ENCODE results near the gene CALD1.

The CALD1 gene

DNA sequence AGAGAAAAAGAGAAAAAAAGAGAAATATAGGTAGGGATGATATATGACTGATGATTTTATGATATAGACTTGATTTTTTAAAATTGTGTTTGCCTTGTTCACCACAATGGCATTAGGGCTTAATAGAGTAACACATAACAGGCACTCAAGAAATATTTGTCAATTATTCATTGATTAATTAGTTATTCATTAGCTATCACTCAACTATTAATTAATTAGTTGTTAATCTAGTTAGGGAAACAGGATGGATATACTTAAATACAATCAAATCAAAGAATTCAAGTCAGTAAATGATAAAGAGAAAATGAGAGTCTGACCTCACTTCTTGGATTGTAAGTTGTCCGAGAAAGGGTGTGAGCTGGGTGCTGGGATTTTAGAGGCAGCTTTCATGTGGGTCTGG is 15.1 kb upstream of the CALD1 start:
- DNase-seq (ENCODE audit: low spot score), result no peak

DNA sequence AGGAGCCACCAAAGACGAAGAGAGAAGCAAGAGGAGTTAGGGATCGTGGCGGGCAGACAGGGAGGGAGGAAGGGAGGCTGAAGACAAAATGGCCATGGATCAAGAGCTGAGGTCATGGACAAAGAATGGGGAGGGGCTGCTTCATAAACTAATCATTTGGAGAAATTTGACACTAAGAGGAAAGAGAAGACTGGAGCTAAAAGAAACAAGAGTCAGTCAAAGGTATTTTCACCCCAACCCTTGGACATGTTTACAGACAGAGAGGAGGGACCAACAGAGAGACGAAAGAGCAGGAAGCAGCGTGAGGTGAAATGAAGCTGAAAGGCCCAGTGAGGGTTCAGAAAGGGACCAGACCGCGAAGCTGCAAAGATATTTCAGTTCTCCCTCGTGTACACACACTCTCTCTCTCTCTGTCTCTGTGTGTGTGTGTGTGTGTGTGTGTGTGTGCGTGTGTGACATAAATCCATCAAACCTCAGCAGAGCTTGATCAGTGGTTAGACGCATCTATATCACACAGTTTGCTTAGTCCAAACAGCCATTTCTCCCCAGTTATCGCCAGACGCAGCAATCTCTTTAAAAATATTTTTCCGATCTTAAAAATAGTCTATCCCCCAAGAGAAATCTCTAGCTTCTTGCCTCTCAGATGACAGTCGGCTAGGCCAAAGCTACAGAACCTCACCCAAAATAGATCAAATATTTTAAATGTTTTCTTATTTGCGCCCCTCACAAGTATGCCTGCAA is 12.5 kb upstream of the CALD1 start:
- peak; percentile 73 for DNase-seq (ENCODE audit: low spot score)

DNA sequence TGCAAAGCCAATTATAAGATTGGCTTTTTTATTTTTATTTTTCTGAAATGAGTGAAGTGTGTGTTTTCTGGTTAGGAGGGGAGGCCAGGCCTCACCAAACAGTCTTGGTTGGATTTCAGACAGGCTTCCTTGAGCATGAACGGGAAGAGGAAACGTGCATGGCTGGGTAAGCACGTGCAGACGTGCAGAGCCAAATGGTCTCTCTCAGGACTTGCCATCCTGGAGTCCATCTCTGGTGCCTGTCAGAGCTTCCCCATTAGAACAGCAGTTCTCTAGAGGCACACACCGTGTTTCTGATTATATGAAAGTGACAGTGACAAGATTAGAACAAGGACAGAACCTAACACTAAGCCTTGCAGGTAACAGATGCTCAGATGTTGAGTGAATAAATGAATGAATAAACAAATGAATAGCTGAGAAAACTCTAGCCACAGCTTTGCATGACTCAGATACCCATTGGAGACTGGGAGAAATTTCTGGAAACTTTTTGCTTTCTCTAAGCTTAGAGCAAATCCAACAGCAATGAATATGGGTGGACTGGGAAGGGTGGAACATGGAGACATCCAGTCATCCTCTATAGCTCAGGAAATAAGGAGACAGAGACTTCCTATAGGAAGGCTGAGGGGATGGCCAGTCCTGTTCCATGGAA is 11.8 kb upstream of the CALD1 start:
- DNase-seq (ENCODE audit: low spot score), result peak; percentile 70

DNA sequence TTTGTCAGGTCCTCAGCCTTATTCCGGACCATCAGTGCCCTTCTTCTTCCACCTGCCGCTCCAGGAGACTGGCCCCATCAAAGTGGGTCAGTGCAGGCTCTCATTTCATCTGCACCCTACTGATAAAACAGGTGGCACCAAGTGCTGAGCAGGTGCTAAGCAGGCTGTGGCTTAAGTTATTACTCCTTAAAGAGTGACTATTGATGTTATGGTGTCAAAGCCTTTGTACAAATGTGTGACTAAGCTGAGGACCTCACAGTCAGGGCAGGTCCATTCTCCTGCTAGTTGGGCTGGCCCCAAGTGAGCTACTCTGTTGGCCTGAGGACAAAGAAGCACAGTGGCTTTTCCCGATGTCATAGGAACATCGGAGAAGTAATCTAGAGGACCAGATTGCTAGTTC is 11.2 kb upstream of the CALD1 start:
- no peak for DNase-seq (ENCODE audit: low spot score)

DNA sequence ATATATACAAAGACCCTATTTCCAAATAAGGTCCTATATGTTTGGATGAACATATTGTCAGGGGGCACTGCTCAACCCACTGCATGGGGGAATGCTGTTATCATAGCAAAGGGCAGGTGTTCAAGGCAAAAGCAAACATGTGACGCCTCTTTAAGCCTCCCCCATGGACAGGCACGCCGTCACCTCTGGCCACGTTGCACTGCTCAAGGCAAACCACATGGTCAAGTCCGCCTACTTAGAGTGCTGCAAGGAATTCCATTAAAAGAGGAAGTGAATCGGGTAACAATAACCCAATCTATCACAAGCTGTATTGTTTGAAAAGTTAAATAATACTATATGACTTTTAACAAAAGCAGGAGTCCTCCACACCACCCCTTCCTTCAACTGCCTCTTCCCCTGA is 8.8 kb upstream of the CALD1 start:
- no peak for DNase-seq (ENCODE audit: low spot score)

DNA sequence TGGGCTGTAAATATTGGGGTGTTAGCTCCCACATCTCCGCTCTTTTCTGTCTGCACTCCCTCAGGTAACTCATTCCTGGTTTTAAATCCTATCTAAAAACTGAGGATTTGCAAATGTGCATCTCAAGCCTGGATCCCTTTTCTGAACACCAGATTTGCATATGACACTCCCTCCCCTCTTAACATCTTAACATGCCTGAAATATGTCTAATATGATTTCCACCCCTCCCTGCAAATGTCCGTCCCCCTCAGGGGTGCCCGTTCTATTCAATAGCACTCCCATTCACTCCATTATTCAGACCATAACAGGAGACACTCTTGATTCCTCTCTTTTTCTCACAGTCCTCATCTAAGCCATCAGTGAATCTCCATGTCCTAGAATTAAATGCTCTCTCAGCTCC is 8.3 kb upstream of the CALD1 start:
- DNase-seq (ENCODE audit: low spot score), result no peak

DNA sequence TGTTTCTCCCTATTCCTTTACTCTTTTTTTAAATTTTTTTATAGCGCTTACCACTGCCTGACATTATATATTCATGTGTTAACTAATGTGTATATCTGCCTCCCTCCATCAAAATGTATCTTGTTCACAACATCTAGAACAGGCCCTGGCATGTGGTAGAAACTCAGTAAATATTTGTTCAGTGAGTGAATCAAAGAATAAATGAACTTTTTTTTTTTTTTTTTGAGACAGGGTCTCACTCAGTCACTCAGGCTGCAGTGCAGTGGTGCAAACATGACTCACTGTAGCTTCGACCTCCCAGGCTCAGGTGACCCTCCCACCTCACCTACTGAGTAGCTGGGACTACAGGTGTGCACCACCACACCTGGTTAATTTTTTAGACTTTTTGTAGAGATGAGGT is 7.5 kb upstream of the CALD1 start:
- no peak for DNase-seq (ENCODE audit: low spot score)

DNA sequence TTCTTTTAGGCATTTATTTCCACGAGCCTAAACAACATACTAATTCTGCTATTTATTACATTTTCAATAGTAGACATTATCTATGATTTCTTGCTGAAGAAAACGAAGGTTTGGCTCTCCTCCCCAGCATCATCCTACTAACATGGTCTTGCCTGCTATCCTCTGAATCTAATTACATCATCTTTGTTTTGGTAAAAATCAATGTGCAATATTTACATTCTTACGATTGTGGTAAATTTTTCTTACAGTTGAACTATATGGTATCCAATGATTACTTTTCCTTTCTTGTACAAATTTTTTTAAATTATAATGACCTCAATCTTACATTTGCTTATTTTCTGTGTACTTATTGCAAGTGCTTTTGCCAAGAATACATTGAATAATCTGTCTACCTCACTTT is 7.0 kb upstream of the CALD1 start:
- DNase-seq (ENCODE audit: low spot score), result no peak

DNA sequence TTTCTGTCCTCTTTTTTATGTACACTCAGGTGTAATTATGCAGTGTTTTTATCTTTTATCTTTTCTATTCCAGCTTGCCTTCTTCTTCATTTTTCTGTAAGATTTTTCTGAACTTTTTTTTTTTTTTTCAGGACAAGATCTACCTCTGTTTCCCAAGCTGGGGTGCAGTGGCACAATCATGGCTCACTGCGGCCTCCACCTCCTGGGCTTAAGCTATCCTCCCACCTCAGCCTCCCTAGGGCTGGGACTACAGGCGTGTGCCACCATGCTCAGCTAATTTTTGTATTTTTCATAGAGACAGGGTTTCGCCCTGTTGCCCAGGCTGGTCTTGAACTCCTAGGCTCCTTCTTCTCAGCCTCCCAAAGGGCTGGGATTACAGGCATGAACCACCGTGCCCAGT is 6.3 kb upstream of the CALD1 start:
- DNase-seq (ENCODE audit: low spot score), result no peak

DNA sequence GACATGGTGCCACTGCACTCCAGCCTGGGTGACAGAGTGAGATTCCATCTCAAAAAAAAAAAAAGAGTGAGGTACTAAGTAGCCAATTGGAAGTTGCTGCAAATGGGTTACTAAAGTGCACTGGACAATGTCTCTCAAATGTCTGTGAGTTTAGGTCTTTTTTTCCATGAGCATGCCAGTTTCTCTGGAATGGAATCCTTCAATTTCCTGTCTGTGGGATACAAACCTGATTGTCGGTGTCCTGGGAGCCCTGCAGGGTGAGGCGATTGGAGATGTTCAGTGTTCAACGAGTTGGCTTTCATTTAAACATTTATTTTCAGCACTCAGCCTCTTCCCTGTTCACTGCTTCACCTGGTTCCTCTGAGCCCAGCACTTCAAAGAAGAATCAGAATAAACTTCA is 5.3 kb upstream of the CALD1 start:
- no peak for DNase-seq (ENCODE audit: low spot score)

DNA sequence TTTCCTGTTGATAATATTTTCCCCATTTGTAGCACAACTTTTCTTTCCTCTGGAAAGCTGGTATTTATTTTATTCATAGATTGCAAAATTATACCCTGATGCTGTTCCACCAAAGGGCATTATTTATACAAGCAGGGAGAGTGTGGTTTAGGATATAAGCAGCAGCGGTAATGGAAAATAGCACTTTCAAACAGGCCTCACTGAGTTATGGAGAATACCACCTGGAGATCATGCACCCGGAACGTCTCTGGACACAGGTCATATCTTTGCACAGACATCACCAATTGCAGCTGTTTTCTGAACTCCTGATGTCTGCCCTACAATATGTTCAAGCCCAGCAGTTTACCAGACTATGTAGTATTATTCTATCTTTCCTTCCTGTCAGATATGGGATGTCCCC is 2.0 kb upstream of the CALD1 start:
- no peak for DNase-seq (ENCODE audit: low spot score)

DNA sequence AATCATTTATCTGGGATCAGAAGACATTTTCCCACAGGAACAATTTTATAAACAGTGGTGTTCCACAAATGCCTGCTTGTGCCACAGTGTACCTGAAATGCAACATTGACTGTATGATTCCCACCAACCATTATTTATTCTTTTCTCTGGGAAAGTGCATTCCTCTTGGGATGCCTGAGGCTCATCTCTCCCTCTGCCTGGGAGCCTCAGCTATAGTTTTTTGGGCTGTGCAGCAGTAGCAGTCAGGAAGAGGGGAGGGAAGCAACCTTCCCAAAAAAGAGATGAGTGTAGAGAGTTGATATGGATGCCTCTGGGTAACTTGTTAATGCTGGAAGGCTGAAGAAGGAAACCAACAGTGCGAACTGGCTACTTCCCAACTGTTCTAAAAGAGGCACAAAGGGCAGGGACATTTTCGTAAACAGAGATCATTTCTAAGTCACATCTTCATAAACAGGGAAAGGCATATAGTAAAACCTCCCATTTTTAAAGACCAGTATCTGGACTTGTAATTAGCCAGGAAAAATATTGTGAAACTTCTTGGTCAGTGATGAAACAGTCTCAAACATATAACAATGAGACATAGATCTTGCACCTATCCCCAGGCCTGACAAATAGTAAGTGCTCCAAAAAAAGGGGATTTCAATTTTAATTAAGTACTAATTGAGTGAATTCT is 1.4 kb upstream of the CALD1 start:
- no peak for DNase-seq (ENCODE audit: low spot score)

DNA sequence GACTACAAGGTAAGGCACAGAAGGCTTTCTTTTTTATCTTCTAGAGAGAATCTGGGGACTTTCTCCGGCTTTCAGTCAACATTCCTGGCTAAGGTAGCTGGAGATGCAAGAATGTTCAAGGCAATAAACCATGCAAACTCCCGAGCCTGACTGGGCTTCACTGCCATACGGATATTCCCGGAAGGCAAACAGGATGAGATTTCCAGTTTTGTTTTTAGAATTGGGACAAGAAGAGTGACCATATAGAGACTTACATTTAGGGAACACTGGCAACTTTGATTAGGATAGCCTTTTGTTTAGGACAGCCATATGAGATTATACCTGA is 269 bp downstream of the CALD1 start:
- no peak for DNase-seq (ENCODE audit: low spot score)

DNA sequence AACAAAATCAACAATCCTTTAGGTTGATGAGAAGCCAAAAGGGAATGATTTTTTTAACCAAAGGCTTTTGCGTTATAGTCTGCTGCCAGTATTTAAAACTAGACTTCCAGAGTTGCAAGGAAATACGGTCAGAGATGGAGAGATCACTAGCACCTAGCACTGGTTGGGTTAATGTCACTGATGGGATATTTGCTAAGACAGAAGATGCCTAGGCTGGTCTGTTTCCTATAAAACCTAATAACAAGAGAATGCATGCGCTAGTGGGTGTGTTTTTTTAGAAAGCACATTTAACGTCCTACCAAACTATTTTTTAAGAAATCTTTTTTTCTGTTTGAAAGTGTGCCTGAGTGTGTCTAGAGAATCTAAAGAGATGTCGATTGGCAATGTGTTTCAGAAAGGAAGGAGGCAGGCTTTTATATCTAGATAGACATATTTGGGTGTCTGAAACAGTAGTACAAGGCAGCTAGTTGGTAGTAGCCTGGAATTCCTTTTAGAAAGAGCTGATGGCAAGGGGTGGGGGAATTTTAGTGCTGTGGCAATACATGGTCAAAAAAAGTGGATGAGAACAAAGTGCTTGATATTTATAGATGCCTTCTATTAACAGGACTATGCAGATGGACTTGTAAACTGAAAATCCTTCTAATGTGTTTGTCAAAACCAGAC is 863 bp downstream of the CALD1 start:
- no peak for DNase-seq (ENCODE audit: low spot score)

DNA sequence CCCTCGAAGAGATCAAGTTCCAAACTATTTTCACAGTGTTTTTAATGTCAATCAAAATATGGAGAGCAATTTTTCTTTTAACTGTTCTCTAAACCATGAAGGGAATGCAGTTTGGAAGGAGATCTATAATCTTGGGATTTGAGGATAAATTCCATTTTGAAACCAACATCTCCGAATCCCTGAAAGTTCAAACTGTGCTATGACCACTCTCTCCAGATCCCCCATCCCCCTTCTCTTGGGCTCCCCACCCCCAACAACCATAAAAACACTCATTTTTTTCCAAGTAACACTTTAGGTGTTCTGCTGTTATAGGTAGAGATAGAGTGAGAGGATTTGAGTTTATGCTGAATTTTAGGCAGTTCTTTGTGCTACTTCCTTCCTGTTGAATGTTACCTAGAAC is 1.7 kb downstream of the CALD1 start:
- no peak for DNase-seq (ENCODE audit: low spot score)

DNA sequence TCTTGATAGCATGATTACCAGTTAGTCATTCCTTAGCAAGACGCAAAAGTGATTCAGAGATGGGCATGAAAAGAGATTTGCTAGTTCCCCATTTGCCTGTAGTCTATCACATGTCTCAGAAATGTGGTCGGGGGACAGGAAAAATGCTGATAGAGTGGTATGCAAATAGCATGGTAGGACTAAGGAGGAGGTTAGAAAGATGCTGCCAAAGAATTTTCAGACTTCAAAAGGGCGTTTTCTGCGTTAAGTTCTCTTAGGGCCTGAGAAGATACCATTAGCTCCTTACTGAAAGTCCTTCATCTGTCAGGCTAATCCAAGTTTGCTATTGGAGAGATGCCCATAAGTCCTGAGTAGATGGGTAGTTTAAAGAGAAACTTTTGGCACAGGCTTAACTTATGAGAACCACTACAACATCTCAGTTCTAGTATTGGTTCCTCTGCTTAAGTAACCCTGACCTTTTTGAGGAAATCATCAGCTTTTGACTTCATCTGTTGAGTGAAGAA is 2.7 kb downstream of the CALD1 start:
- DNase-seq (ENCODE audit: low spot score), result peak; percentile 42

DNA sequence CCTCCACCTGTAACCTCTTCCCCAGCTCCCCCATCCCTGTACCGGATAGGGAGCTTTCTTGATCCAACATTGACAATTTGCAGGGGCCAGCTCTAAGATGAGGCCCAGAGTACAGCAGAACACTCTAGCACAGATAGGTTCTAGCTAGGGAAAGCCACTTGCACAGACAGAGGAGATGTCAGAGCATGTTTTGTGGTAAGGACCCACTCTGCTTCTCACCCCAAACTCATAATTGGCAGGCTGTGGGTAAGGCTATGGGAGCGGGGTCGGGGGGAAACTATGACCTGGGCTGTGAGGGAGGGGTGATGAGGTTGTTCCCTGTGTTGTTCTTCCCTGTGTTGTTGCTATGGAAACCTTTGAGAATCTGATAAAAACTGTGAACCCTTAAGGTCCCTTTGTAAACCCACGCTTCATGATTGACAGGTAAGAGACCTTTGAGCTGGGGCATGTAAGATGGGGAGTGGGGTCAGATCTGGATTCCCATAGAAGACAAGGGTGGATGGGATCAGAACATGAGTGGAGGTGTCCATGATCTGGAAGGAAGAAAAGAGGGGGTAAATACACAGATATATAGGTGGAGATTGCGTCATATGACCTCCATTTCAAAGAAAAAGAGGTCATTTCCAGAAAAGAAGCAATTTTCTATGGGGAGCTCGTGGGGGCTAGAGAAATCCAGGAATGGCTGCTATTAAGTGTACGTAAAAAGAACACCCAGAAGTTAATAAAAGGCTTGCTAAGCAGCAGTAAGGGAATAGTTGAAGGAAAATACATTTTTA is 4.0 kb downstream of the CALD1 start:
- no peak for DNase-seq (ENCODE audit: low spot score)

DNA sequence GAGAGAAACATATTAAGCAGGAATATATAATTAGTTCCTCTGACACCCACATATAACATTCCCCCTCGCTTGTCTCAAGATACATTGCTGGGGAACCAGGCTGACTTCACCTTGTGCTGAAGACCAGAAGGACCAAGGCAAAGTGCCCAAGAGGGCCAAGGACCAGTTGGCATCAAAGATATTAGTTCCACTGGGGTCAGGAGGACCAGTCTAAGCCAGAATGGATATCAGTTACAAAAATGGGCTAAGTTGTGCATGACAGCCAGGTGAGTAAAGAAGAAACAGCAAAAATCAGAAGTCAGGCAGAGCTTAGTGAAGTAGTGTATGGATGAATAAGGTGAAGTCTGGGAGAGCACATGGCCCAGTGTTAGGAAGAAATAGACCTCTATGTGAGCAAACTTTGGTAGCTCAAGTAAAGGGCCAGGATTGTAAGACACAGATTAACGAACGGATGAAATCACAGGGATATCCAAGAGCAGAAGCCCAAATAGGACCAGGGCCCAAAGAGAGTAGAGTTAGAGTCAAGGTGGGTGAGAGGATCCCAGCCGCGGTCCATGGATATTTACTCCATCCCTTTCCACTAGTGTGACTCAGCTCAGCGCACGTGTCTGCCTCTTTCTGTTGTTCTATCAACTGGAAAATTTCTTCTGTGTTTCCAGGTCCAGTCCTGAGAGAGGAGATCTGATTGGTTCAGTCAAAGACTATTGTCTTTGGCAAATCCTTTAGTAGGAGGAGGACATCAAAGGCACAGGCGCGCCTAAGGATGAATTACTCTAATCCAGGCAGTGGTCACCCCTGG is 5.0 kb downstream of the CALD1 start:
- DNase-seq (ENCODE audit: low spot score), result no peak

DNA sequence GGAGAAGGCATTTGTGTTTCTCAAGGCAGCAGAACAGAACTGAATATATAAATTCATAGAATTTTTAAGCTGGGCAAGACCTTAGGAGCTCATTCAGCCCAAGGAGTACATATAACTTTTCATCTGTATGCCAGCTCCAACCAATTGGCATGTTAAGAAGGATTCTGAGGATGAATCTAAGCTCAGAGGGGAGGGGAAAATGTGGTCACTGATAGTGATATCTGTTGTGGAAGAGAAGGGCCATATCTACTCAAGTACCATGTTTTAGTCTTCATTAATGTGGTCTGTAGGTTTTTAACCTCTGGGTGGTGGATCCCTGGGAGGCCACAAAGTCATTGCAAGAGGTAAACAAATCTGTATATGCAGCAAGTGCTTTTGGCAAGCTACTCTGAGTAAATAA is 6.4 kb downstream of the CALD1 start:
- DNase-seq (ENCODE audit: low spot score), result no peak

DNA sequence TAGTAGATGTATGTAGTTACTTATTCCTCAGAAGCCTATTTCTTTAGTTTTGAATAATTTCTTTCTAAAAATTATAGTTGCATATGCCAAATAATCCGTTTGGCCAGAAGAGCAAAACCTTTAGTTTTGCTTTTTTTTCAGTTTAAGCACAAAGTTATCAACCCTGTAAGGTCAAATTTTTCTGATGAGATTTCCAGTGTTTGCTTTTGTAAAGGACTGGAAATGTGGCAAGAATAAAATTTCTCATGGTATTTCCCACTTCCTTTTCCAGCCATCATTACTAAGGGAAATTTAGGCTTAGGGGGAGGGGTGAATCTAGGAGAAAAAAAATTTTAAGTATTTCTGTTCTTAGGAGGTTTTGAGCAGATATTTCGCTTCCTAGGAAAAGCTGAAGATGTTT is 7.6 kb downstream of the CALD1 start:
- no peak for DNase-seq (ENCODE audit: low spot score)

DNA sequence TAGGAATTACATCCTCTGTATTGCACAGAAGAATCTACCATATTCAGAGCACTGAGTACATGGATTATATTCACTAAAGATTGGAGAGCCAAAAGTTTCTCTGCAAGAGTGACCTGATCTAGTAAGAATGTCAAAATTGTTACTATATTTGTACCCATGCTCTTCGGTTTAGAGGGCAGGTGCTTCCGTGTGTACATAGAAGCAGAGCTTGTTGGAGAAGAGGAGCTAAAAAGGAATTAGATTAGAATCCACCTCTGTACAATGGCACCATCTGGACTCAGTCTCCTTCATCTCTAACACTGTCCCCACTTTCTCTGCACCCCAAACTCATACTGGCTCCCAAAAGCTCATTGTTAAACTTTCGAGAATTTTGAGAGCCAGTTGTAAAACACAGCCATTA is 8.3 kb downstream of the CALD1 start:
- no peak for DNase-seq (ENCODE audit: low spot score)

Measured in NAMALWA (cell line).